Measurements from ENCODE around the gene GRM5. TPM values are rescaled to one million over a fixed set of nuclear protein-coding genes. Genes with fewer than 3 reads are reported as not detected.

The GRM5 gene
- total RNA-seq, 1 donor from 2014 or later: 0.42 TPM

DNA sequence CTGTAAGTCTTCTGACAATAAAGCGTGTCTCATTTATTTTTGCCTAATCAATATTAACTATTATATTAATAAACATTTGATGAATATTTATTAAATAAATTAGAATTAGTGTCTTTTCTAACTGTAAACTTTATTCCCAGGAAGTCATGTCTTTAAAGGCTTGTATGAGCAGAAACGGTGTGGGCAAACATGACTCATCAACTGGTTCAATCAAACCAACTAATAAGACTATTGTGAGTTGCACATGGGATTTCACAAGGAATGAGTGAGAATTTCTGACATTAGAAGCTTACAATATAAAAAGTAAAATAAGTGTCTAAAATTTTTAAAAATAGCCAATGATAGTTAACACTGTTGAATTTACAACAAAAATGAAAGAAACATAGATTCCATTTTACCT is 469.0 kb downstream of the GRM5 start:
- Mint-ChIP-seq H3K27me3 (ENCODE audit: low read depth) (peaks cover 2% of the 10 kb centered on the region), H3K36me3 (no peaks in the 10 kb centered on the region), H3K9me3 (no peaks in the 10 kb centered on the region), H3K4me3 (no peak overlapping the region), H3K27ac (no peak overlapping the region), H3K4me1 (peaks cover 5% of the 10 kb centered on the region)
- no peak for DNase-seq (ENCODE audit: low spot score in 2 of 2, unreplicated experiment in 2 of 2)
- TF ChIP-seq CTCF (IDR thresholded peaks at IDR 0.05; ENCODE audit: unreplicated experiment): no peak

- no peak overlapping the region for H3K4me3 Mint-ChIP-seq
These were observed 471.4 kb downstream of the GRM5 start for GRCh38 chr11:88594274-88594950.

DNA sequence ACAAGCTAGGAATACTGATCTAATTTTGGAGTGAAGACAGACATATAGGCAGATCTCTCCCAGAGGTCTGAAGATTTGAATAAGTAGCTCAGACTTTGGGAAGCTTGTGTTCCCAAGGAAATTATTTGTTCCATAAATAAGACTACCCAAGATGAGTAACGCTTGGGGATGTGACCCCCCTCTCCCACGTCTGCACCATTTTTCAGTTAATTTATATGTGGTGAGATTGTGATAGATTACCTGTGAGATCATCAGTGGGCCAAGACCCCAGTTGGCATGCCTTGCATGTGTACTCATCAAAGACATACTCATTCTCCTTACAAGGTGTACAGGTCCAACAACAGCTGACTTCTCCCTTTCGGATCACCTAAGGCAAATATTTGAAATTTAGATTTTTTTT is 475.4 kb downstream of the GRM5 start:
- no peak for DNase-seq (ENCODE audit: low spot score in 2 of 2, unreplicated experiment in 2 of 2)
- Mint-ChIP-seq H3K36me3 (no peaks in the 10 kb centered on the region), H3K4me1 (peaks cover 15% of the 10 kb centered on the region), H3K9me3 (no peaks in the 10 kb centered on the region), H3K4me3 (no peak overlapping the region), H3K27me3 (ENCODE audit: low read depth) (peaks cover 7% of the 10 kb centered on the region), H3K27ac (no peak overlapping the region)
- no peak for TF ChIP-seq CTCF (IDR thresholded peaks at IDR 0.05; ENCODE audit: unreplicated experiment)

More at GRCh38 chr11:88594274-88594950, 471.4 kb downstream of the GRM5 start:
- TF ChIP-seq CTCF (IDR thresholded peaks at IDR 0.05; ENCODE audit: unreplicated experiment): no peak
- H3K27ac Mint-ChIP-seq: no peak overlapping the region
- H3K27me3 Mint-ChIP-seq (ENCODE audit: low read depth): peaks cover 4% of the 10 kb centered on the region
- no peaks in the 10 kb centered on the region for H3K9me3 Mint-ChIP-seq
- no peak for DNase-seq (ENCODE audit: low spot score in 2 of 2, unreplicated experiment in 2 of 2)
- no peaks in the 10 kb centered on the region for H3K36me3 Mint-ChIP-seq
- peaks cover 5% of the 10 kb centered on the region for H3K4me1 Mint-ChIP-seq

- no peak overlapping the region for H3K4me3 Mint-ChIP-seq
- peaks cover 18% of the 10 kb centered on the region for H3K4me1 Mint-ChIP-seq
- H3K9me3 Mint-ChIP-seq: no peaks in the 10 kb centered on the region
- DNase-seq (ENCODE audit: low spot score in 2 of 2, unreplicated experiment in 2 of 2): no peak
- no peak overlapping the region for H3K27ac Mint-ChIP-seq
- no peak for TF ChIP-seq CTCF (IDR thresholded peaks at IDR 0.05; ENCODE audit: unreplicated experiment)
- no peaks in the 10 kb centered on the region for H3K36me3 Mint-ChIP-seq
- H3K27me3 Mint-ChIP-seq (ENCODE audit: low read depth): peaks cover 8% of the 10 kb centered on the region
These were observed 482.5 kb downstream of the GRM5 start for GRCh38 chr11:88583251-88583650.

DNA sequence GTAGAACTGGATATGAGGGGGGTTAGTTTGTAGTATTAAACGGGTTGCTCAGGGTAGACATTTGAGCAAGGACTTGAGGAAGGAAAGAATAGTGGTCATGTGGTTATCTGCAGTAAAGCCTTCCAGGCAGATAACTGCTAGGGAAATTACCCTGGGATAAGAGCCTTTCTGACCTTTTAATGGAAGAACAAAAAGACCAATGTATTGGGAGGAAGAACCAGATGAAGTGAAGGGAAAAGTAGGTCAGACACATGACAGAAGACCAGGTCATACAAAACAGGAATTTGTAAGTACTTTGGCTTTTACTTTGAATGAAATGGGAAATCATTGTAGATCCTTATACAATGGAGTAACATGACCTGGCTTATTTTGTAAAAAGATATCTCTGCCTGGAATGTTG is 486.3 kb downstream of the GRM5 start:
- Mint-ChIP-seq H3K27me3 (ENCODE audit: low read depth) (peaks cover 8% of the 10 kb centered on the region), H3K36me3 (no peaks in the 10 kb centered on the region), H3K27ac (no peak overlapping the region), H3K4me1 (peaks cover 12% of the 10 kb centered on the region), H3K4me3 (no peak overlapping the region), H3K9me3 (no peaks in the 10 kb centered on the region)
- TF ChIP-seq CTCF (IDR thresholded peaks at IDR 0.05; ENCODE audit: unreplicated experiment): no peak
- DNase-seq (ENCODE audit: low spot score in 2 of 2, unreplicated experiment in 2 of 2): no peak

Data from mesothelial cell of epicardium (in vitro differentiated cells).